Measurements from ENCODE around the gene TRPM1.

Gene TRPM1
- total RNA-seq: 0 to 5.8 (median 0) reads per million in 17 experiments

DNA sequence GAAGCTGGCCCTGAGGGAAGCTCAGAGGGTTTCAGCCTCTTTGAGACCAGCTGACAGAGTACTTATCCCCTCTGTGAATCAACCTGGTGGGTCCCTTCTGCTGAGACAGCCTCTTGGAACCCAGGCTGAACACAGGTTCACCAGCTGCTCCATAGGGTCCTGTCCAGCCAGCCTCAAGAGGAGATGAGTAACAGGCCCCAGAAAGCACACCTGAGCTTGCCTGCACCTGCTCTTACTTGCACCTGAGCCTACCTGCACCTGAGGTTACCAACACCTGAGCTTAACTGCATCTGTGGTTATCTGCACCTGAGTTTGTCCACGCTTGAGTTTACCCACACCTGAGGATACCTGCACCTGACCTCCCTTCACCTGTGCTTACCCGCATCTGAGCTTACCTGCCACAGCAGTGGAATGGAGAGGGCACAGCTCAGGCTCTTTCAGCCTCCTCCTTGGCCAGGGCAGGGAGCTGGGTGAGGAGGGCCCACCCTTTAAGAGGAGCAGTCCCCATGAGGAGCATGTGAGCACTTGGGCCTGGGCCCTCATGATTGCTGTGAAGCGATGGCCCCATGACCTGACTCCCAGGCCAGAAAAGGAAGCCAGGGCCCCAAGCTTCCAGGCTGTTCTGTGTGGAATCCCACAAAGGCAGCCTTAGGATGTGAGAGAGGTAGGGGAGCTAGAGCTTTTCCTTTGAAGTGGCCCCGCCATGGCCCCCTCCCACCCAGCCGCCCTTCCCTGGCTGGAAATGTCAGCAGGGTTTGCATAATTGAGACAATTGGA is at the start of gene TRPM1:
TRPM1 (minus strand) TSS at position 464 of the 777 bp plus-strand sequence. CDS start 20,370 bp downstream, outside the sequence.
- DNase-seq: no peak

DNA sequence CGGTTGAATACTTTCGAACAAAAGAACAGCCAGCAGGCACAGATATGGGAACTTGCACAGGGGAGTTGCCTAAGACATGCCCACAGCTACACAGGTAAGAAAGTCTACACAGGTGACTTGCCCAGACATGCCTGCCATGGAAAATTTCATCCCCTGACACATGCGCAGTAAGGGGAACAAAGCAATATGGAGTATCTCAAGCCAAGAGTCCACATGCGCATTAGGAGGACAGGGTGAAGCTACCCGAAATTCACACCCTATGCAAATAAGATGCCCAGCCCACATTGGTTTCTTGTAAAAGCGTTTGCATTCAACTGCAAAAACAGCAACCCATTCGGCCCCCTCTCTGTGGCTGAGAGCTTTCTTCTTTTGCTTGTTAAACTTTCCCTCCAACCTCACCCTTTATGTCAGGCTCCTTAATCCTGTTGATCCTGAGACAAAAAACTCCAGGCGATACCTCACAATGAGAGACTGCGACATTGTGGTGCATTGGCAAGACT is 49.3 kb upstream of the TRPM1 start:
- DNase-seq: no peak

DNA sequence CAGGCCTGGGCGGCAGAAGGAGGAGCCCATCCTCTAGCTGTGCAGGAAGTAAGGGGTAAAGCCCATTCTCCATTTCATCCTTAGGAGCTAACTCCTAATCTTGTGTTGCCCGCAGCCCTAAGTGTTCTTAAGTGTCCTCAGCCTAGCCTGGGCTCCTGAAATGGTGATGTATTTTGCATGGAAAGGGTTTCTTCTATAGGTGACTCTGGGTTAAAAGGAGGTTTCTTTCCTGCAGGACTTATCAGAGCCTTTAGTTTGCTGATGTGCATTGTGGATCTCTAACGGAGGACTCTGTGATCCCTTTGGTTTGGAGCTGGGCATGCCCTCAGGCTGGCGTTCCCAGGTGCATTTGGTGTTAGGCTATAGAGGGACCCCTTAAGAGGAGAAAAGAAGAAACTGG is 48.5 kb upstream of the TRPM1 start:
- no peak for DNase-seq

DNA sequence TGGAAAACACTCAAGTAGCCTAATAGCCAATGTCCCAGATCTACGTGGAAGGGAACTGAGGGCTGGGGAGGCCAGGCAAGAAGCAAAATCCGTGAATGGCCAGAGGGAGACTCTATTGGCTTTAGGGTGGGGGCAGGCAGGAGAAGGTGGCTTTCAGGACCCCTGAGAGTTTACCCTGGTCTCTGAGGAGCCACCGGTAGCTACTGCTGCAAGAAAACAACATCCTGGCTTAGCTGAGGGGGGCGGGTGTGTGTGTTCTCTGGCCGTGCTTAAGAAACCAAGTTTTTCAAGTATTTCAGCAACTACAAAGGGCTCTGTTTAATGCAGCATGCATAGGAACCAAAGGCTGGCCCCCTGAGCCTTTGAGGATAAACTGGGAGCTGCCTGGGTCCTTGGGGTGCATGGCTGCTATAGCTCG is 47.6 kb upstream of the TRPM1 start:
- no peak for DNase-seq

DNA sequence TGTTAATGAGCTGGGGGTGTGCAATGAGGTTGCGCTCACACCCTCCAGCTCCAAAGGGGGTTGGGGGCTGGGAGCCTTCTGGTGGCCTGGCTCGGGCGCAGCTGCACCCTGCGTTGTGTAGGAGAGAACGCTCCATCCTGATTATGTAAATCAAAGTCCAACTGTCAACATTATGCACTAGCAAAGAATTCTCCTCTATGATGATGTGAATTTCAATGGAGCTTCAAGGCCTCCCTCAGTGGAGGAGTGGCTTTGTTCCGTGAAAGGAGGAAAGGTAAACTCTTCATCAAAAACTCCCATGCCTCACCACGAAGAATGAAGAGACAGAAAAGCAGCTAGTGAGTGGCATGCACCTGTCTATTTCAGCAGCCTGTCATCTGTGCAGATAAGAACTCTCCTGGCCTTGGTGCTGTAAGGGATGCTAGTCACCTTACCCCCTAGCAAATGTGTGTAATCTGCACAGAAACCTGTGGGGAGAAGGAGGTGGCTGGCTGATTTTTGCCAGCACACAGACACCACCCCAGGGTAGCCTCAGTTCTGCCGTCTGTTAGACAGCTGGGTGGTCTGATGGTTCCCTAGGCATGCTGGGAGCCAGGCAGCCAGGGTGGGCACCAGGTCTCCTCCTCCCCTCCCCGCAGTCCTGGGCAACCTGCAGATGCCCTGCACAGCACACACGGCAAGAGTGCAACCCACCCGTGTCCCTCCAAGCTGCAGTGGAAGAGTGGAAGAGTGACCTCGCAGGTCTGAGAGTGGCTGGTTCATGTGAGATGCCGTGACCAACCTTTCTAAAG is 47.0 kb upstream of the TRPM1 start:
- DNase-seq: no peak

DNA sequence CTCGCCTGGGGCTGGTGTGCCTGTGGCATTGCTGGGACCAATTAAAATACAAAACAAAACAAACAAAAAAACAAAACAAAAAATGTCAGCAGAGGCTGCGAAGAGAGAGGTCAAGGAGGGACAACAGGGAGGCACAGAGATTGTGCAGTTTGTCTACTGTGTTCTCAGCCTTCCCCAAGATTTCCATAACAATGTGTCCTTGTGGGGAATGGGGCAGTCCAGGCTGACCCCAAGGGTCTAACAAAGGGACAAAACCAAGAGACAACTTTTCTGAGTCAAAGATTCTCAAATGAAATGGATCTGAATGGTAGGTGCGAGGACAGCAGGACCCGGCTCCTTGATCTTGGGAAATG is 46.4 kb upstream of the TRPM1 start:
- no peak for DNase-seq

DNA sequence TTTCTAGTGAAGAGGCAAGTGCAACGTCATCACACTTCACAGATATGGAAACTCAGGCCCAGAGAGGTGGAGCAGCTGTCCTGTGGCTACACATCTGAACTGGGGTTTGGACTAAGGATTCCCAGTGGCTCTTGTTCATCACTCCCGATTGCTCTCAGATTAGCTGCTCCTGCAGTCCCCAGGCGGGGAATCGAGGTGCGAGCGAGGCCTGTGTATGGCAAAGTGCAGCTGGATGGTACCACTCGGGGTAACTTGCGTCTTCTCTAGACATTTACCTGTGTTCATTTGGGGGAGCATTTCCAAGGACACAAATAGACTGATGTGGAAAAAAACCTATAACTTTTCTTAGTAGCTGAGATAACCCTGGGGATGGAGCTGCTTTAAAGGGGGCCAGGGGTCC is 45.9 kb upstream of the TRPM1 start:
- no peak for DNase-seq

DNA sequence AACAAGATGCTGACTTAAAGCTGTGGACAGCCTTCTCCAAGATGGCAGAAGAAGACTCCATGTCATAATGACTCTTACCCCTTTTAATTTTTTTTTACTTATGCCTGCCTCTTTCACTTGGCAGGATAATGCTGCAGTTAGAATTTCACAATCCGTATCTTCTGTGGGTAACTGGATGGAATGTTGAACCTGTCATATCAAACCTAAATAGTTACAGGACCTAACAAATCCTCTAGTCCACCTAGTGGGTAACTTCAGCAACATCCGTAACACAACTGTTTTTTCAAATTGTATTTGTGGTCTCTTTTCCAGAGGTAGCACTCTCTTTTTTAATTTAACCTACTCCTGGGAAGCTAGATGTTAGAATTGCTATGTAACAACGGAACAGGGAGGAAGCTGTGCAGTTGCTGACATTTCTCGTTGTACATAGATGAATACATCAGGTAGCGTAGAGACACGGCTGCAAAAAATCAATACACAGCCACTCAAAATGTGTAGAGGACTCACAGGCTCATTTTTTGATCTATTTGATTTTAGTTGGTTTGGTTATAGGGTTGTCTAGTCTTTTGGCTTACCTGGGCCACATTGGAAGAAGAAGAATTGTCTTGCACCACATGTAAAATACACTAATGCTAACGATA is 43.9 kb upstream of the TRPM1 start:
- no peak for DNase-seq

DNA sequence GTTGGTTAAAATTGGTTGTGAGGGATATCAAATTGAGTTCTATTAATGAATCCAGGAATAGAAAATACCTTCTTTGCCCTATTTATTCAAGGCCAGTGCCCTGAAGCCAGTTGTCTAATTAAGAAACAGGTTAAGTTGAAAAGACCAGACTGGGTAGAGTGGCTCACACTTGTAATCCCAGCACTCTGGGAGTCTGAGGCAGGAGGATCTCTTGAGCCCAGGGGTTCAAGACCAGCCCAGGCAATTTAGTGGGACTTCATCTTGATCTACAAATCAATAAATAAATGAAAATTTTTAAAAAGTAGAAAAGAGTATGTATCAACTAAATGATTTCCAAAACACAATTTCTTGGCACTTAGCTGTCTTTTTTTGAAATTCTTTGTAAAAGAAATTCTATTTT is 40.3 kb upstream of the TRPM1 start:
- no peak for DNase-seq

DNA sequence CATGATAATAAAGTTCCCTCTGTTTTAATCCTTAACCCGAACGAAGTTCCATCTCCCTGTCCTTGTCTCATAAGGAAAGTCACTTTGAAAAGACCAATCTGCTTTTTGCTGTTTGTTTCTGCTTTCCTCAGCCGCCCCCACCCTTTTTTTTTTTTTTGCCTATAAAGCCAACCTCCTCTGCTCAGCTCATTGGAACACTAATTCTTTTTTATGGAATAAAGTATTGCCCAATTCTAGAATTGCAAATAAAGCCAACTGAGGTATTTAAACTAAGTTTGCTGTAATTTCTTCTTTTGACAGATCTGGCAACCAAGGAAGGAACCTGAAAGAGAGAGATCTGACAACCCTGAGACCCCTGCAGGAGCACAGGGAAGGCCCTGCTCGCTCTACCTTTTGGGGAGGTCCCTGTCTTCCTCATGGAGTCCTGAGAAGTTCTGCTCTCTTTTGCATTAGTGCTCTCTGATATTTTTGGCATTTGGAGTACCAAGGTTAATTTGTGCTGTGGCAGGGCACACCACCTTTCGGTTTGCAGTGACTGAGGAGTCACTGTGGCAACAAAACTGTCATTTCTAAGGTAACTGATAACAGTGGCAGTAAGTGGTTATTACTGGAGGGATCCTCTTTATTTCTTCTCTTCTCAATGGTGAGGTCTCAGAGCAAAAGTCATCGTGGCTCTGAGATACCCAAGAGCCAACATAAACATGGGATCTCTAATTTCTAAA is 35.2 kb upstream of the TRPM1 start:
- no peak for DNase-seq

DNA sequence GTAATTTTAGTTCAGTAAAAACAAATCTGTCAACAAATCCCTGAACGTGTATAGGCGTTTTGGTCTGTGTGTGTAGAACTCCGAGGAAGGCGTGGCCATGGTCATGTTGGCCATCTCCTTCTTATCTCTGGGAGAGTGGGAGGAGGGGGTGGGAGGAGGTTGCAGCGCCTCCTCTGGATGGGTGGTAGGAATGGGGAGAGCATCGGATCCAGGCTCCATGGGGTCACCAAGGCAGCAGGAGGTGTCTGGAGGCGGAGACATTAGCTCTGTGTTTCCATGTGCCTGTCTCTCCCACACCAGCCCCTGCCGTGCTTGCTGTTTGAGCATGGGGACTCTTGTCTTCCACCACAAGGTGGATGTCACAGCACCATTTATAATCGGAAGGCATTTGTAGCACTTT is 34.5 kb upstream of the TRPM1 start:
- DNase-seq: no peak

DNA sequence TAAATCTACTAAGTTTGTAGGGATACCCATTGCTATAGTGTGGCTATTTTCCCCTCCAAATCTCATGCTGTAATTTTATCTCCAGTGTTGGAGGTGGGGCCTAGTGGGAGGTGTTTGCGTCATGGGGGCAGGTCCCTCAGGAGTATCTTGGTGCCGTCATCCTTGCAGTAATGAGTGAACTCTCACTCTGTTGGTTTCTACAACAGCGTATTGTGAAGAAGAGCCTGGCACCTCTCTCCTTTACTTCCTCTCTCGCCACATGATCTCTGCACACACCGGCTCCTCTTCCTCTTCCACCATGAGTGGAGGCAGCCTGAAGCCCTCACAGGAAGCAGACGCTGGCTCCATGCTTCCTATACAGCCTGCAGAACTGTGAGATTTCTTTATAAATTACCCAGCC is 34.0 kb upstream of the TRPM1 start:
- DNase-seq: peak in 3 of 4 experiments; percentile 20 to 25 (median 25)

DNA sequence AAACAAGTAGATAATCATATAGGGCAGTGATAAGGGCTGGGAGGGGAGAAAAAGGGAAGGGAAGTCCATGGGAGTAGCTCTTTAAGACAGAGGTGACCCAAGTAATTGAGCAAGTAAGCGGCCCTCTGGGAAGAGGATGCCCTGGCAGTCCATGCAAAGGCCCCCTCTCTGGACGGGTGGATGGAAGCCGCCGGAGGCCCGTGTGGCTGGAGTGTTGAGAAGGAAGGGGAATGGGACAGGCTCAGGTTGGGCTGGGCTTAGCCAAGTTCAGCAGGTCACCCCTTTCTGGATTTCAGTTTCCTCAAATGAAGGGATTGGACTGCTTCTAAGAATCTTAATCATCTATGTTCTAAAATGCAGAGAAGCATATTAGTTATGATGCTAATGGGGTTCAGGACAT is 32.4 kb upstream of the TRPM1 start:
- no peak for DNase-seq

DNA sequence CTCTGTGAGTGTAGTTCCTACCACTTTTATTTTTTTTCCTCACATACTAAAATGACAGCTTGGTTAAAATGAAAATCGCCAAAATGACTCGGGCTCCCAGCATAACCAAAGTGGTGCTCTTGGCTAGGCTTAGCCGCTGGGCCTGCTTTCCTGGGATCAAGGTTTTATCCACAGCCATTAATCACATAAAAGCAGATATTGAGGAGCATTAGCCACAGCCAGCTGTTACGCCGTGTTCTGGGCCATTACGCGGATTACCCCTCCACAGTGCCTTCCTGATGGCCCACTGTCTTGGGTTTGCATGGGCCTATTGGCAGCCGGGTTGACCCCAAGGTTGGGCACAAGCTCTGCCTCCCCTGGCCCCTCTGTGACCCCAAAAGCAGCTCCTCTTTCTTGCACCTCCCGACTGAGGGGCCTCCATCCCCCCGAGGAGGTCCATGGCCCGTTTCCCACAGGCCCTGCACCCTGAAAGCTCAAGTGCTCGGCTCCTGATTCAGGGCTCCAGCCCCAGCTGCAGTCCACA is 30.4 kb upstream of the TRPM1 start:
- no peak for DNase-seq

DNA sequence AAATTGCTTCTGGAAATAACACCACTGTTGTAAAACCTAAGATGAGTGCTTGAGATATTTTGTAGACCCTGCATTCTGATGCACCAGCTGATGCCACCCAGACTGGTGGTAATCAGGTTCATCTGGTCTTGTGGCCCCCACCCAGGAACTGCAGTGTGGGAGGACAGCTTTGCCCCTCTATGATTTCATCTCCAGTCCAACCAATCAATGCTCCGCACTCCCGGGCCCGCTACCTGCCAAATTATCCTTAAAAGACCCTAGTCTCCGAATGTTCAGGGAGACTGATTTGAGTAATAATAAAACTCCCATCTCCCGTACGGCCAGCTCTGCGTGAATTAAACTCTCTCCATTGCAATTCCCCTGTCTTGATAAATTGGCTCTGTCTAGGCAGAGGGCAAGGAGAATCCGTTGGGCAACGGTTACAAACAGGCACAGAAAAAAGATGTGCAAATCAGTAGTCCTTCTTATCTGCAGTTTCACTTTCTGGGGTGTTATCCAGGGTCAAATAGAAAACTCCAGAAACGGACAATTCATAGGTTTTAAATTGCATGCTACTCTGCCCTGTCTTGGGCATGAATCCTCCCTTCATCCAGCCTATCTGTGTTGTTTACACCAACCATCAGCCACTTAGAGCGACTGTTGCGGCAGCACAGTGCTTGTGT is 29.2 kb upstream of the TRPM1 start:
- no peak for DNase-seq

DNA sequence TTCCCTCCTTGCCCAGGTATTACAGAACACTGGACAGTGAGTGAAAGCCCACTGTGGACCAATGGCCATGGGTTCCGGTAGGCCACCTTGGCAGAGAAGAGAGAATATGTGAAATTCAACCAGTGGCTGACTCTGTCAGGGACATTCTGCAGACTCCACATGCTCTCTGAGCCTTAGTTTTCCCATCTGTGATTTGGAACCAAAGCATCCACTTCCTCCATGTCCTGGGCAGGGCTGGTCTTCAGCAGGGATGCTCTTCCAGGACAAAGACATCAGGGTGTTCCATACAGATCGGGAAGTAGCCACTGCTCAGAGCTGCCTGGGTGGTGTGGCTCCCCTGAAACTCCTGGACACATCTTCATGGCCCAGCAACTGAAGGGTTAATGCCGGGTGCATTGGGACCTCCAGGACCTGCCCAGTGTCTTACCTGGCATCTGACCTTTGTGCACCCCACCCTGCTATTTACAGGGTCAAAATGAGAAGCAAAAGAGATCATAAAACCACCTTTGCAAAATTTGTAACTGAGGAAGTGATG is 28.3 kb upstream of the TRPM1 start:
- DNase-seq: no peak

DNA sequence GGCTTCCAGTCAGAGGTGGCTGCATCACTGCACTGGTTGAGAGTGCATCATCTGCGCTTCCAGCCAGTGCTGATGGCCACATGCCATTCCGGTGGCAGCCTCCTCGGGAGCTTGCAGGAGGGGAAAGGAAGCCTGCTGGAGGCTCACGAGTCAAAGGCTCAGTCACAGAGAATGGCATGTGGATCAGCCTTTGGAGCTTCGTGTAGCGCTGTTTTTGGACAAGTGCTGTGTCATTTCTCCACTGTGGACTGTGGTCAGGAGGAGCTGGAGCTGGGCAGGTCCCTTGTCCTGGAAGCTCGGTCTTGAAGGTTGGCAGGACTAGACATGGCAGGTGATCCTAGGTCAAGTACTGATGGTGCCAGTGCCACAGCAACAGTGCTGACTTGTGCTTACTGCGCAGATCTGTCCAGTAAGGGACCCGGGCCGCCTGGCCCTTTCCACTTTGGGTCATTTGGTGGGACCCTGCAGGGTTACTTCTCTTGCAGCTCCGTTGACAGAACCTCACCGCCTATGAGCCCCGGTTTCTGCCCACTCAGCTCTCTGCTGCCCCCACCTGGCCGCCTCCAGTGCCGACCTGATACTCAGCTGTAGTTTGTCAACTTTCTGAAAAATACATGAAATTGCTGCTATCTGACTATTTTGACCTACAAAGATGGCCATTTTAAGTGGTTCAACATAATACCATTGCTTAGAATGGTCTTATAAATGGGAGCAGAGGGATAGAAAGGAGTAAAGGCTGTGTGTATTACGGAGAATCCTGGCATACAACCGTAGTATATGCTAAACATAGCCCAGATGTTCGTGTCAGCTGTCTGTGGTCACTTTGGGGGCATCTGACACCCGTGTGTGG is 27.6 kb upstream of the TRPM1 start:
- DNase-seq: peak; percentile 79 to 90 (median 86)

DNA sequence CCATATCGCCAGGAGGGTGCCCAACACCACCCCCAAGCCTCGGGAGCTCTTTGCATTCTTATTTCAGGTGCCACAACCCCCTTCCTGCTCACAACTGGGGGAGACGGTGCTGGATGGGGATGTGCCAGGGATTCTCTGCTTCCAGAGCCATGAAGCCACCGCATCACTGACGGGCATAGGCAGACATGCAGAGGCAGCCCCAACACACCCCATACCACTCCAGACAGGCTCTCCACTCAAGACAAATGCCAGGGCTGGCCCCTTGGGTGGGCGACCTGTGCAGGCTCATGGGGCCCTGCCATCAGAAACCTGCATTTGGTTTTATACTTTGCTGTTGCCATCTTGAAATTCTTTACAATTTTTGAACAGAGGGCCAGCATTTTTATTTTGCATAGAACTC is 27.0 kb upstream of the TRPM1 start:
- no peak for DNase-seq

DNA sequence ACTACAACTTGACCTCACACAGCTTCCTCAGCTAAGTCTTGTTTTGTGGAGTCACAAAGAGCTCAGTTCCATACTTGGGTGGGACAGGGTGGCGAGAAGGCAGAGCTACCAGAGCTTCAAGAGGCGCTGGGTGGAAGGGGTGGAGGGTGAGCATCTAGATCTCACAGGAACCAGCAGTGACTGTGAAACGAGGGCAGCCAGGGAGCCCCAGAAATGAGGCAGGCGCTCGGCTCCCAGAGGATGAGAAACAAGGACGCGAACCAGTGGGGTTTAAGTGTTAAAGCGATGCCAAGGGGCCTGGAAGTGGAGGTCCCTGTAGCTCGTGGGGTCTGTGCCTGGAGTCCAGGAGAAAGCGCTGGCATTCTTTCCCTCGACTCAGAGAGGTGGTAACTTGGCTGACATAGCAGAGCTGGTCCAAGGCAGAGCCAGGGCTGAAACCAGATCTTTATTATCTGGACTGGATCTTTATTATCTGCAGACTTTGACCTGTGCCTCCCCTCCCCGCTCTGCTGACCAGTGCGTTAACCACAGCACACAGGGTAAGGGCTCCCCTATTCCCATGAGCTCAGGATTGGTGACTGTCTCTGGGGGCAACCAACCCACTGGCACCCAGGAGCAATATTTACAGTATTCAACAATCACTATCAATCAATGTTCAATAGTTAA is 26.2 kb upstream of the TRPM1 start:
- DNase-seq: no peak

DNA sequence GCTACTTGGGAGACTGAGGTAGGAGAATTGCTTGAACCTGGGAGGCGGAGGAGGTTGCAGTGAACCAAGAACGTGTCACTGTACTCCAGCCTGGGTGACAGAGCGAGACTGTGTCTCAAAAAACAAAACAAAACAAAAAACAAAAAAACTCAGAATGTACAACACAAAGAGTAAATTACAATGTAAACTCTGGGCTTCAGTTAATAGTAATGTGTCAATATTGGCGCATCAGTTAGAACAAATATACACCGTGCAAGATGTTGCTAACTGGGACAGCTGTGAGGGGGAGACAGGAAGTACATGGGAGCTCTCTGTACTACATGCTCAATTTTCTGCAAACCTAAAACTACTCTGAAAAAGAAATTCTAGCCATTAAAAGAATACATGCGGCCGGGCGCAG is 23.5 kb upstream of the TRPM1 start:
- no peak for DNase-seq
